HG03442 (cell line): ENCODE data around the gene FOXG1.
A peak's percentile ranks its signal among the peaks of the same experiment; 100 is the strongest.

Source experiments
- ATAC-seq: cut with Tn5 transposase; IDR thresholded peaks from one replicate; pipeline ENCODE4 v1.9.1; 2021; ENCODE audit warnings: mild to moderate bottlenecking, moderate library complexity; ENCODE audit not compliant: unreplicated experiment

Gene FOXG1

DNA sequence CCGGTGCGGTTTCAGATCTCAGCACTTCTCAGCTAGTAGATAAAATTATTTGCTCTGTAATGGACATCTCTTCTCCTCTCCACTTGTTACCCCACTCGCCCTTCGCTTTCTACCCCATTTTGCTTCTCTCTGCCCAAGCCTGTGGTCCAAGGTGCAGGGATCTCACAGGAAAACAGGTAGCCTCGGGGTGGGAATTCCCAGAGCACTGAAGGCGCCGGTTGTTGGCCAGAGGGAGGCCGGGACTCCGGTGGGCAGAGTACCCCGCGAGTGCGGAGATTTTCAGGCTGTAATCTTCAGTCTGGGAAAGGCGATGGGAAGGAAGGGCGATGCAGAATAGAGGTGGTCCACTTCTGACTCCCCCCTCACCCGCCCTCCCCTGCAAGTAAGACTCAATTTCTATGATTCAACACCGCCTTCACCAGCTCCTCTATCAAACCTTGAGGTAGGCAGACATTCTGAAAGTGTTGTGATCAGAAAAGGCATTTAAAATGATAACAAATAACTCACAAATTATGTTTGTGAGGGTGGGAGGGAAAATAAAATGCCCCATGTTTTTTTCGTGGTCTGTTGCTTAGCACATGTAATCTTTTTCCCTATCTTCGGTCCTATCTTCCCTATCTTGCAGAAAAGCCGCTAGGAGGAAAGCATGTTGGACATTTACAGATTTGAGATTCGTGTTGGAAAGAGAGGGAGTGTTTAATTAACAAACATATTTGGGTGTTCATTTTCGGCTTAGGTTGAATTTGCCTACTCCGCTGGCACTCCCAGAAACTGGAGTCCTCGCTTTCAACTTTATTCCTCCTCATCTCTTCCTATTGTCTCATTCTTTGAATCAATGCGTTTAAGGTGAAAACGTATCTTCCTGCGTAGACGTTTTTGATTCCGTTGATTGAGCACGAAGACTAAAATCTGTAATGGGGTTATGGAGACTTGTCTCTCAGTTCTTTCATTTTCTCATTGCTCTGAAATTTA, 8.5 kb downstream of the FOXG1 start:
- ATAC-seq: no peak

DNA sequence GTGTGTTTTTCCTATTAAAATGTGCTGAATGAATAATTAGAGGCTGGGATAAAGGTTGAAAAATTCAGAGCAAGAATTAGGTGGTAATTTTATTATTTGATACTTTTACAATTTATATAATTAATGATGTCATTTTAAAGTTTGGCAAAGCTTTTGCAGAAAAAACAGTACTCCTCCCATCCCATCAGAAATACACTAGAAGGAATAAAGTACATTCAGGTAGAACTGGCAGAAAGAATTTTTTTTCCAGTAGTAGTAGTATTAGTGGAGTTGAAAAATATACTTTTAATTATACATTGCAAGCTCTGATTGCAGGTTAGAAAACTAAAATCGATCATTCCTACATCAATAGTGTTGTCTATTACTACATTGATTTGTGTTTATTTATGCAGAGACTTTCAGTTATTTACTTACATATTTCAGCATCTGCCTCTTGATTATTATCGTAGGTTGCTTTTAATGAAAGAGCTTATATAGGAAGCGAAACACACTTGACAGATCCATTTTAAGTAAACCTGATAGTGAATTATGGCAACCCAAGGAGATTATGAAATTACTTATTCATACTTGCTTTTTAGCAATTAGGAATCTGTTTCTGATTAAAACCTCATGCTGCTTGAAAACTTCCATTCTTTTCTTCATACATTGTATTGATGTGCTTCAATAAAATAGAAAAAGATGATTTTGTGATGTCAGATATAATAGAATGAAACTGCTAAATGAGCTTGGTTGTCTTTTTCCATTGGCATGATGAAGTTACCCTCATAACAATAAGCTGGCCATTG, 10.1 kb downstream of the FOXG1 start:
- ATAC-seq: no peak

DNA sequence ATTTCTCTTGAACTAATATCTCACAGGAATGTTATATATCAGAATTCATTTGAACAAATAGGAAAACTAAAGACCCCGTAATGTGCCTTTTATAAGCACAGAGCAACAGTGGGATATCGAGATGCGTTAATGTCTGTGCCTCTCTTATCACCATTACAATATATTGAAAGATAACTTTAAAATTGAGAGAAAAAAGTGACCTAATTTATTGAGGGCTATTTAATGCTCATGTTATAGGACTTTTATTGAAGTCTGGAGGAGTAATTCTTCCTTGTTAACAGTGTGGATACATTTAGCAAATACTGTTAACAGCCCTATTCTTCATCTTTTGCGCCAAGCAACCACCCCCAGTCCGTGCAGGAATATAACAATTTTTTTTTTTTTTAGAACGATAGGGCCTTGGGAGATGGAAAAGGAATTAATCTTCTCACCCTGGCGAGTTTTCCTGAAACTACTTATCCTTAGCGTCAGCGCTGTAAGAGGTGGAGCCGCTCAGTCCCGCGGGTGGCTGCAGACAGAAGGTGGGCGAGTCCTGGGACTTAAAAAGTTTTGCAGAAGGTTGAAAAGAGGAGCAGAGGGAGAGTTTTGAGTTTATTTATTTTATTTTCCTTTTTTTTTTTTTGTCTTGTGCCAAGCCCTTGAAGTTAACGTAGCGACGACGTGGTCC, 11.0 kb downstream of the FOXG1 start:
- no peak for ATAC-seq

DNA sequence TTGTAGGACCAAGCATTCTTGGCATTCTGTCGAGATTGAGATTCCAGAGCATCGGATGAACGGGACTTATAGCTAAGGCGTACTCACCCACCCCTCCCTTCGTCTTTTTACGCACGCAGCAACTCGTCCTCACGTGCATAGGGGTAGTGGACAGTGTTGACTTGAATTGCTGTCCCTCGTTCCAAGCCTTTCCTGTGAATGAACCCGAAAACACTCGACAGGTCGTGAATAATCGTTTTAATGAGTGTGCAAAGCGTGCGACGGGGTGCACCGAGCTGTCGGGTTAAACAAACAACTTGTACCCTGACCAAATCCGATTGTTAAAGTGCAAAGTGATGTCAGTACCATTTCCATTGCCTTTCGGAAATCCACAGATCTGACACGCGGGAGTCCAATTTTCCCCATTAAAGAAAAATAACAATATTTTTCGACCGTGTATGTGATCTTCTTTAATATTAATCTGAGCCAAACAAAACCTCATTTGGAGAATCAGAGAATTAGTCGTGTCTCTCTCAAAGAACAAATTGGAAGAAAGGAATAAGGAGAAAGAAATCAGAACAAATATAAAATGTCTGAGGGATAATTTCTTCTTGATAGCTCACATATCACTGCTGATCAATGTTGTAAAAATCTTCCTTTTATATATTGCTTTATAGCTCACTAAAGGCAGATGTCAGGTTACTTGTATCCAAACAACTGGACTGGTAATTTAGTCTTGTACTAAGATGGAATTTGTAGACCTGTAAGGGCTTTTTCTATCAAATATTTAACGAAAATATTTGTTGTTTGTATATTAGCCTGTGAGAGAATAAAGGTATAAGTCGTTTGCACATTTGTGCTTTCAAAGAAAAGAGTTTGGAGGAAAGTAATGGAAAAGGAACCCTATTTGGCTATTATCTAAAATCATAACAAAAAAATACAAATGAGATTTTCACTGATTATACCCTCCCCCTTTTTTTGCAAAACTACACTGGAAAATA, 11.8 kb downstream of the FOXG1 start:
- no peak for ATAC-seq

DNA sequence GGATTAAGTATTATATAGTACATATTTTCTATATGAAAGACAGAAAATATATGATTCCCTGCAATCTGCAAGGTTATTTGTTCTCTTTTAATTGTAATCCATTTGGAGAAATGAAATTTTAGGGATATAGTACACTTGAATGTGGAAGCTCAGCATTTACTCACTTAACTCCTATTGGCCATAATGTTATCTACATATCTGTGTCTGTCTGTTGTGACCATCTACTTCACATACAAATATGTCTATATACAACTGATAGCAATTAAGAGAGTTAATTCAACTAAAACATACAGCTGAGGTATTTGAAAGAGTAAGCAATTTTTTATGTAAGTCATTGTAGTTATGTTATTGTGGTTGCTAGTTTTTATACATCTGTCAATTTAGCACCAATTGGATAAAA, 12.9 kb downstream of the FOXG1 start:
- ATAC-seq: no peak

DNA sequence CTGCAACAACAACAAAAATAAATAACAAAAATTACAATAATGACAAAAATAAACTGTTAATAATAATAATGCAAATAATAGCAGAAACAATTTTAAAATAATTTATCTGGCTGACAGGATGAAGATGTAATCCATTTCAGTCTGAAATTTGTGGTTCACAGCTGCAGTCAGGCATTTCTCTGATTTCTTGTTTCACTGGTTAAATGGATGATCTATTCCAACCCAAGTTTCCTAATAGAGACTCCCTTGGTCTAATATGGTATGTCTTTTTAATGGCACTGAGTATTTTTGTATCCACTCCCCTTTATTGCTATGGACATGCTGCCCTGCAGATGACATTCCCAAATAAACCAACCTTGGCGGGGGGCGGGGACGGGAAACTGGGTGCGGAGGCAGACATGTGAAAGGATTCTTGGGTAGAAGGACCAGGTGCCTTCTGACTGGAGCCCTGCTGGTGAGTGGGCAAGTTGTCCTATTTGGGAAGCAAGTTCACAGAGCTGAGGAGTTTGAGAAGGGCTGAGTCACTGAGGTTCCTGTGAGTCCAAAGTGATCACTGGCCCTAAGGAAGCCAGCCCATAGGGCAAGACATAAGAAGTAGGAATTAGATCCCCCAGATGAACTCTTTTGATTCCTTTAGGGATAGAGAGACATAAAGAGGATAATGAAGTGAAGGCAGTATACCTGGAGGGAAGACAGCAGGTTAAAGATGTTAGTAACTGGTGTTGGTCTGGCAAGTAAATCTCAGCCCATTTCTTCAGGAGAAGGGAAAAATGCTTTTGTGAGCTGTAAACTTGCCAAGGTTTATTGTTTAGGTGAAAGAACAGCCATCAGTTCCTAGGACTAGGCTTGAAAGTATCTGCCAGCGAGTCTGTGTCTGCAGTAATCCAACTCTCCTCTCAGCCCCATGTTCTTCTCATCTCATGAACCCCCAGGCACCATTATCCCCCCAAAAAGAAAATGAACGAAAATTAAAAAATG, 14.5 kb downstream of the FOXG1 start:
- no peak for ATAC-seq

DNA sequence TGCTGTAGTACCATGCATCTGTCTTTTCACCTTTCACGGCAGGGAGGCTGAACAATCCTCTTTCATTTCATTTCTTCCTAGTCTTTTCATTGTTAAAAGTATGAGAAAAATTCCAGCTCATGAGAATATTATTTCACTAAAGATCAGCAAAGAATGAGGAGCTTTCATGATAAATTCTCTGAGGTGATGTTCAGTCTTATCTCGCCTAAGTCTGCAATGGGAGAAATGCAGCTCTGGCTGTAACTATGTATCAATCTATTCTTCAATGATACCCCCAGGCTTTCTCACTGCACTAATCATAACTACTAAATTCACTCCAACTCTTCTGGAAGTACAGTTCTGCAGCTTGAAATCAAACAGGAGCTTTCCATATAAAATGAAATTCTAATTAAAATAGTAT, 15.7 kb downstream of the FOXG1 start:
- ATAC-seq: no peak

DNA sequence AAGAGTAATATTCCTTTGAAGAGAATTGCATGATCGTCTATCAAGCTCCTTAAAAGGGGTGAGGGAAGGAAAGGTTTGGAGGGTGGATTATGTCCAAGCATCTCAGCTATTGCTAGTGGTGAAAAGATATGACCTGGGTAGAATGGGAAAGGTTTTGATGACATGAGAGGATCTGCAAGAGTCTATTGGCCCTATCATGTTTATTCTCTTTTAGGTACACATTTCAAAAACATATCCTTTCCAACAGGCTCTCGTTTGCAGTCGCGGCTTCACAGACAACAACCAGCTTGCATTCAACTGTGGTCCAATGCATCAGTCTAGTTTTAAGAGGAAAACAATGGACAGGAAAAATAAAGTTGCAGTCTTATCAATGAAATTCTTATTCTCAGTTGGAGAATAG, 17.1 kb downstream of the FOXG1 start:
- no peak for ATAC-seq

DNA sequence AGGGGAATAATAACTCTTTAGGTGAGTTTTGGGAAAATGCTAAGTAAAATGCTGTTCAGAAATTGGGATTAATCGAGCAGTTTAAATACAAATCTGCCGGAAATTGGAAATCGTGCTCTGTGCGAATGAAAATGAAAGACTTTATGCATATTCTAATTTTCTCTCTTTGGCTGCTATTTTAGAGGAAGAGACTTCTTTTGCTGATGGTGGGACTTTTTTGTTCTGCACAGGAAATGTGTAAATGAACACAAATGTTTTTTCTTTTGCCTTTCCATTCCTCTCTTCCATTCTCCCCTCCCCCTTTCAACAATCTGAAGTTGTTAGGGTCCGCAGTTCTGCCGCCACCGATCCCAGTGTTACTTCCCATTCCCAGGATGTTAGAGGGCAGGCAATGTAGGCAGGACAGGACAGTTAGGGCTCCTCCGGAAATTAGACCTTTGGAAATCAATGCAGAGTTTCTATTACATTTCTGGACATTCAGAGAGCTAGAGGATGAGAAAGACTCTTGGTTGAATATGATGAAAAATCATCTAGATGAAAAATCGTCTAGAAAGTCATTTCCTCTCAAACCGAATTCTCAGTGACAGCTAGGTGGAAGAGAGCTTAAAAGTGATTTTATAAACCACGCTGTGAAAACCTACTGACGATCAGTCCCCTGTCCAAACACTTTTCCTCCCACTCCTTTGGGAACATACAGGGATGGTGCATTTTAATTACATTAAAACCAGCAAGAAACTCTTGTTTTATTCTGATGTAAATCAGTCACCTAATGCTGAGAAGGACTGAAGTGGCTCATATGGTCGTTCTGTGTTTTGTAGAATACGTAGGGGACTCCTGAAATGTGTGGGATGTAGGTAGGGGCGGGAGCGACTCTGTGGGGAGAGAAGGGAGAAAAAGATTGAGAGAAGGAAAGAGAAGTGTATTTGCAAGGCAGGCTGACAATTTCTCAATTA, 17.8 kb downstream of the FOXG1 start:
- ATAC-seq: no peak

DNA sequence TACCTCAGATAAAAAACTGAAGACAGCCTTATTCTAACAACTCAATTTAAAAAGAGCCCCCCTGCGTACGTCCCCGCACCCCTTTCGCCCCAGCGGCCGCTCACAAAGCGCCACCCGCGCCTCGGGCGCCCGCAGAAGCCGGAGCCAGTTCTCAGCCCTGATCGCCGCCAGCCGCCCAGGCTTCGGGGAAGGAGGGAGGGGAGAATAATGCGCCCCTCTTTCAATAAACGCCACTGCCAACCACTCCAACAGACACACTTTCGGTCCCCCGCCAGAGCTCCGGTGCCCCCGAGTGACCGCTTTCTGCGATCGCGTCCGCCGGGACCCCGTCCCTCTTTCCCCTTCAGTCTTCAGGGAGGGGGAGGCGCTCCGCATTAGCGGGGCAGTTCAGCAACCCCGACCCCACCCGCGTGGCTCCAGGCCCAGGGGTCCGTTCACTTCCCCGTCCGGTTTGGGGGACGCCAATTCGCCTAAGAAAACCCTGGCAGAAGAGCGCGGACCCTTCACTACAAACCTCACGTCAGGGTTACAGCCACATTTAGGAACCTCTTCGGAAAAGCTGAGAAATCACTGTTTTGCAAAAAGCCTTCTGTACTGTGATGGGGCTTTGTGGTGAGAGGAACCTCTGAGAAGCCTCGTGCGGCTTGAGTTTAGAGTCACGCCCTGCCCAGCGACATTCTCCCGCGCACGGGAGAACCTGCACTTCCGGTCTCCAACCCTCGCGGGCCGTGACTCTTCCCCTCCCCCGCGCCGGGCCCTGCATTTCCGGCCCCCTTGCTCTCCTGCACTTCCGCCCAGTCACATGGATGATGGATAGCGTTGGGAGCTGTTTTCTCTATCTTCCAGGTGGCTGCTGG, 18.7 kb downstream of the FOXG1 start:
- peak; percentile 63 for ATAC-seq

DNA sequence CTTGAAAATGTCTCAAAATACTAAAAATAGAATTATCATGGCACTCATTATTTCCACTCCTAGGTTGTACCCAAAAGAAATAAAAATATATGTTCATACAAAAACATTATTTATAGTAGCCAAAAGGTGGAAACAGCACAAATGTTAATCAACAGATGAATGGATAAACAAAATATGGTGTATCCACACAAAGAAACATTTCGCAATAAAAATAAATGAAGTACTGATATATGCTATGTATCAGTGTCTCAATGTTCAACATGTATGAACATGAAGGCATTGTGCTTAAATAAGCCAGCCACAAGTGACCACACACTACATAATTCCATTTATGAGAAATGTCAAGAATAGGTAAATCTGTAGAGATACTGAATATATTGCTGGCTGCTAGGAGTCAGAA, 40.9 kb downstream of the FOXG1 start:
- no peak for ATAC-seq

DNA sequence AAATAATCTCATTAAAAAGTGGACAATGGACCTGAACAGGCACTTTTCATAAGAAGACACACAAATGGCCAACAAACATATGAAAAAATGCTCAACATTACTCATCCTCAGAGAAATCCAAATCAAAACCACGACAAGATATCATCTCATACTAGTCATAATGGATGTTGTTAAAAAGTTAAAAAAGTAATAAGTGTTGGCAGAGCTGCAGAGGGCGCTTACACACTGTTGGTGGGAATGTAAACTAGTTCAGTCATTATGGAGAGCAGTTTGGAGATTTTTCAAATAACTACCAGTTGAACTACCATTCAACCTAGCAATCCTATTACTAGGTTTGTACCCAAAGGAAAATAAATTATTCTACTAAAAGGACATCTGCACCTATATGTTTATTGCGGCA, 47.2 kb downstream of the FOXG1 start:
- no peak for ATAC-seq
